ENCODE data around the gene YIPF7.

DNA sequence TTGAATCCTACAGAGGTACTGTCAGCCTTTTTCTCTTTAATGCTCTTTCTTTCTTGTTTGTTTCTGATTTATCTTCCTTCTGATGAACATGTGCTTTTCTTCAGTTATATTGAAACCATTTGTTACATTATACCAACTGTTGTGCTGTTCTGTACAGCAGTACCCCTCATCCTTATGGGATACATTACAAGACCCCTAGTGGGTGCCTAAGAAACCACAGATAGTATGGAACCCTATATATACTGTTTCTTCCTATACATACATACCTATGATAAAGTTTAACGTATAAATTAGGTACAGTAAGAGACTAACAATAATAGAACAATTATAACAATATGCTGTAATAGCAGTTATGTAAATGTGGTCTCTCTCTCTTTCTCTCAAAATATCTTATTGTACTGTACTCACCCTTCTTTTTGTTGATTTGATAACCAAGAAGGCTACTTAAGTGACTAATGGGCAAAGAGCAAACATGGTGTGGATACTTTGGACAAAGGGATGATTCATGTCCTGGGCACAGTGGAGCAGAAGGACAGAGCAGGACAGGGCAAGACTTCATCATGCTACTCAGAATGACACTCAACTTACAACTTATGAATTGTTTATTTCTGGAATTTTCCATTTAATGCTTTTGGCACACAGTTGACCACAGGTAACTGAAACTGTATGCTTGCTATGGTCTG is 10.7 kb upstream of the YIPF7 start:
- TF ChIP-seq POLR2AphosphoS5 (IDR thresholded peaks at IDR 0.05; ENCODE audit: borderline replicate concordance, low read depth, low read length) (no peak), EZH2 (IDR thresholded peaks at IDR 0.05) (no peak), FOXP2 (optimal IDR thresholded peaks at IDR 0.05; ENCODE audit: control extremely low read depth, extremely low read length, insufficient read depth) (no peak)
